ENCODE measurements around the gene ANKEF1. TPM values are rescaled to one million over a fixed set of nuclear protein-coding genes. Genes with fewer than 3 reads are reported as not detected.

Gene ANKEF1
- total and polyA plus RNA-seq, 10 of the 15 experiments (the other 5 are each of a cell fraction or from before 2014, with no cell fraction given): 0.04 to 3.0 (median 0.89) TPM

DNA sequence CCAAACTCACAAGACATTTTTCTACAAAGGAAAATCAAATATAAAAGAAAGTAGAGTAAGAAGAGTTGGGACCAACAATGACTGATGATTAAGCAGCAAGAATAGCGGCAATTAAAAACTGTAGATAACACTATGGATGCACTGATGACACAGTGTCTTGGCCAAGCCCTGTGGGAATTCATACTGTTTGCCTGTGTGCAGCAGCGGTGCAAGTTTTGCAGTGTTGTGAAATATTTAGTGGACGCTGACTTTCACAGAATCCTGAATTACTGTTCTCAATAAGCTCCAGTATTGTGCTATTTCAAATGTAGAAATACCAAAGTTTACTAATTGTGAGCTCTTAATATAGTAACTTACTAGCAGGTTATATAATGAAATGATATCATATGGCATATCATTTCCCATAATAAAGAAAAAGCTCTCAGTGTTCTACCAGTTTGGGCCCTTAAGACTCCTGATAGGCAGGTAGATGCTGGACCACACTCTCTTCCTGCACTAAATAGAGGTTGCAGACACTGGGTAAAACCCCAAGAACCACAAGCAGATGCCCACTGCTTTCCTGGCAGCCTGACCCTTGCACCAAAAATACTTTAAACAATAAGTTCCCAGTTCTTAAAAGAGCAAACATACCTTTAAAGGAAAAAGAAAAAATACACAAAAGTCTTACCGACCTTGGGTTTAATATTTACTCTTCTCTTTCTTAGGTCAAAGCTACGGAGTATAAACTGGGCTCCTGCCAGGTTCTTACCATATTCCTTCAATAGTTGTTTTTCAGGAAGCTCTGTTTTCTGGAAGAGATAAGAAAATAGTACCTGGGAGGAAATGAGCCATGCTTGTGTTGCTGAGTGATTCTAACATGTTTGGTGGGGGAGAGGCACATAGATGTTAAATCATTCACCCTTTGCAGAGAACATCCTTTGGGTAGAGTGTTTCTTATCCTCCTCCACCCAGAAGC is 41.6 kb downstream of the ANKEF1 start (continued):
- TF ChIP-seq, protein P1, sequence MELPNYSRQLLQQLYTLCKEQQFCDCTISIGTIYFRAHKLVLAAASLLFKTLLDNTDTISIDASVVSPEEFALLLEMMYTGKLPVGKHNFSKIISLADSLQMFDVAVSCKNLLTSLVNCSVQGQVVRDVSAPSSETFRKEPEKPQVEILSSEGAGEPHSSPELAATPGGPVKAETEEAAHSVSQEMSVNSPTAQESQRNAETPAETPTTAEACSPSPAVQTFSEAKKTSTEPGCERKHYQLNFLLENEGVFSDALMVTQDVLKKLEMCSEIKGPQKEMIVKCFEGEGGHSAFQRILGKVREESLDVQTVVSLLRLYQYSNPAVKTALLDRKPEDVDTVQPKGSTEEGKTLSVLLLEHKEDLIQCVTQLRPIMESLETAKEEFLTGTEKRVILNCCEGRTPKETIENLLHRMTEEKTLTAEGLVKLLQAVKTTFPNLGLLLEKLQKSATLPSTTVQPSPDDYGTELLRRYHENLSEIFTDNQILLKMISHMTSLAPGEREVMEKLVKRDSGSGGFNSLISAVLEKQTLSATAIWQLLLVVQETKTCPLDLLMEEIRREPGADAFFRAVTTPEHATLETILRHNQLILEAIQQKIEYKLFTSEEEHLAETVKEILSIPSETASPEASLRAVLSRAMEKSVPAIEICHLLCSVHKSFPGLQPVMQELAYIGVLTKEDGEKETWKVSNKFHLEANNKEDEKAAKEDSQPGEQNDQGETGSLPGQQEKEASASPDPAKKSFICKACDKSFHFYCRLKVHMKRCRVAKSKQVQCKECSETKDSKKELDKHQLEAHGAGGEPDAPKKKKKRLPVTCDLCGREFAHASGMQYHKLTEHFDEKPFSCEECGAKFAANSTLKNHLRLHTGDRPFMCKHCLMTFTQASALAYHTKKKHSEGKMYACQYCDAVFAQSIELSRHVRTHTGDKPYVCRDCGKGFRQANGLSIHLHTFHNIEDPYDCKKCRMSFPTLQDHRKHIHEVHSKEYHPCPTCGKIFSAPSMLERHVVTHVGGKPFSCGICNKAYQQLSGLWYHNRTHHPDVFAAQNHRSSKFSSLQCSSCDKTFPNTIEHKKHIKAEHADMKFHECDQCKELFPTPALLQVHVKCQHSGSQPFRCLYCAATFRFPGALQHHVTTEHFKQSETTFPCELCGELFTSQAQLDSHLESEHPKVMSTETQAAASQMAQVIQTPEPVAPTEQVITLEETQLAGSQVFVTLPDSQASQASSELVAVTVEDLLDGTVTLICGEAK (IDR thresholded peaks at IDR 0.05; ENCODE audit: borderline replicate concordance): no peak
- TF ChIP-seq, protein P2, sequence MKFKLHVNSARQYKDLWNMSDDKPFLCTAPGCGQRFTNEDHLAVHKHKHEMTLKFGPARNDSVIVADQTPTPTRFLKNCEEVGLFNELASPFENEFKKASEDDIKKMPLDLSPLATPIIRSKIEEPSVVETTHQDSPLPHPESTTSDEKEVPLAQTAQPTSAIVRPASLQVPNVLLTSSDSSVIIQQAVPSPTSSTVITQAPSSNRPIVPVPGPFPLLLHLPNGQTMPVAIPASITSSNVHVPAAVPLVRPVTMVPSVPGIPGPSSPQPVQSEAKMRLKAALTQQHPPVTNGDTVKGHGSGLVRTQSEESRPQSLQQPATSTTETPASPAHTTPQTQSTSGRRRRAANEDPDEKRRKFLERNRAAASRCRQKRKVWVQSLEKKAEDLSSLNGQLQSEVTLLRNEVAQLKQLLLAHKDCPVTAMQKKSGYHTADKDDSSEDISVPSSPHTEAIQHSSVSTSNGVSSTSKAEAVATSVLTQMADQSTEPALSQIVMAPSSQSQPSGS (IDR thresholded peaks at IDR 0.05; ENCODE audit: low read length): no peak
- TF ChIP-seq JUND (IDR thresholded peaks at IDR 0.05; ENCODE audit: low read depth, low read length) (no peak), ZNF217 (IDR thresholded peaks at IDR 0.05) (no peak)
- TF ChIP-seq, protein P3, sequence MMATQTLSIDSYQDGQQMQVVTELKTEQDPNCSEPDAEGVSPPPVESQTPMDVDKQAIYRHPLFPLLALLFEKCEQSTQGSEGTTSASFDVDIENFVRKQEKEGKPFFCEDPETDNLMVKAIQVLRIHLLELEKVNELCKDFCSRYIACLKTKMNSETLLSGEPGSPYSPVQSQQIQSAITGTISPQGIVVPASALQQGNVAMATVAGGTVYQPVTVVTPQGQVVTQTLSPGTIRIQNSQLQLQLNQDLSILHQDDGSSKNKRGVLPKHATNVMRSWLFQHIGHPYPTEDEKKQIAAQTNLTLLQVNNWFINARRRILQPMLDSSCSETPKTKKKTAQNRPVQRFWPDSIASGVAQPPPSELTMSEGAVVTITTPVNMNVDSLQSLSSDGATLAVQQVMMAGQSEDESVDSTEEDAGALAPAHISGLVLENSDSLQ (IDR thresholded peaks at IDR 0.05): no peak
- TF ChIP-seq, protein P4, sequence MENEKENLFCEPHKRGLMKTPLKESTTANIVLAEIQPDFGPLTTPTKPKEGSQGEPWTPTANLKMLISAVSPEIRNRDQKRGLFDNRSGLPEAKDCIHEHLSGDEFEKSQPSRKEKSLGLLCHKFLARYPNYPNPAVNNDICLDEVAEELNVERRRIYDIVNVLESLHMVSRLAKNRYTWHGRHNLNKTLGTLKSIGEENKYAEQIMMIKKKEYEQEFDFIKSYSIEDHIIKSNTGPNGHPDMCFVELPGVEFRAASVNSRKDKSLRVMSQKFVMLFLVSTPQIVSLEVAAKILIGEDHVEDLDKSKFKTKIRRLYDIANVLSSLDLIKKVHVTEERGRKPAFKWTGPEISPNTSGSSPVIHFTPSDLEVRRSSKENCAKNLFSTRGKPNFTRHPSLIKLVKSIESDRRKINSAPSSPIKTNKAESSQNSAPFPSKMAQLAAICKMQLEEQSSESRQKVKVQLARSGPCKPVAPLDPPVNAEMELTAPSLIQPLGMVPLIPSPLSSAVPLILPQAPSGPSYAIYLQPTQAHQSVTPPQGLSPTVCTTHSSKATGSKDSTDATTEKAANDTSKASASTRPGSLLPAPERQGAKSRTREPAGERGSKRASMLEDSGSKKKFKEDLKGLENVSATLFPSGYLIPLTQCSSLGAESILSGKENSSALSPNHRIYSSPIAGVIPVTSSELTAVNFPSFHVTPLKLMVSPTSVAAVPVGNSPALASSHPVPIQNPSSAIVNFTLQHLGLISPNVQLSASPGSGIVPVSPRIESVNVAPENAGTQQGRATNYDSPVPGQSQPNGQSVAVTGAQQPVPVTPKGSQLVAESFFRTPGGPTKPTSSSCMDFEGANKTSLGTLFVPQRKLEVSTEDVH (IDR thresholded peaks at IDR 0.05; ENCODE audit: low read depth, partially characterized antibody): no peak

All from GM12878 (cell line).